ENCODE measurements around the gene GH1. TPM values are rescaled to one million over a fixed set of nuclear protein-coding genes. Genes with fewer than 3 reads are reported as not detected.

GH1 gene
- total and polyA plus RNA-seq, 7 donors: 0.25 TPM; not detected in 6

- no peaks in the 10 kb centered on the region for H3K4me1 ChIP-seq
- H3K27ac ChIP-seq: no peak overlapping the region
- H3K27me3 ChIP-seq: no peaks in the 10 kb centered on the region
- intact Hi-C loops (cut with DNase I): no loop called here
- 53 to 73% methylated on average over 6 of the region's 6 CpGs for WGBS, 2 donors
- no peaks in the 10 kb centered on the region for H3K9me3 ChIP-seq
- TF ChIP-seq POLR2AphosphoS5 (IDR thresholded peaks at IDR 0.05): no peak
- TF ChIP-seq EP300 (IDR thresholded peaks at IDR 0.05): no peak
- no peak for TF ChIP-seq POLR2A (IDR thresholded peaks at IDR 0.05)
- TF ChIP-seq CTCF (IDR thresholded peaks at IDR 0.05): no peak
- DNase-seq: no peak
- no peak overlapping the region for H3K4me3 ChIP-seq
- H3K36me3 ChIP-seq: no peaks in the 10 kb centered on the region
Measured at GRCh38 chr17:63945784-63946439, 27.3 kb upstream of the GH1 start.

- no peaks in the 10 kb centered on the region for H3K9me3 ChIP-seq
- no peaks in the 10 kb centered on the region for H3K27me3 ChIP-seq
- DNase-seq: no peak
- H3K4me1 ChIP-seq: no peaks in the 10 kb centered on the region
- TF ChIP-seq POLR2A (IDR thresholded peaks at IDR 0.05): no peak
- H3K27ac ChIP-seq: no peak overlapping the region
- intact Hi-C loops (cut with DNase I): no loop called here
- no peaks in the 10 kb centered on the region for H3K36me3 ChIP-seq
- WGBS, 2 donors: 87 to 91% methylated on average over 24 of the region's 24 CpGs
- H3K4me3 ChIP-seq: no peak overlapping the region
Measured at GRCh38 chr17:63944736-63945499, 26.3 kb upstream of the GH1 start.

GRCh38 chr17:63943745-63944144 is 25.1 kb upstream of the GH1 start:
- no peaks in the 10 kb centered on the region for H3K4me1 ChIP-seq
- H3K27ac ChIP-seq: no peak overlapping the region
- H3K4me3 ChIP-seq: no peak overlapping the region
- no peaks in the 10 kb centered on the region for H3K9me3 ChIP-seq
- WGBS, 2 donors: 81 to 82% methylated on average over 9 of the region's 9 CpGs
- intact Hi-C loops (cut with DNase I): no loop called here
- no peak for DNase-seq
- no peaks in the 10 kb centered on the region for H3K27me3 ChIP-seq
- no peaks in the 10 kb centered on the region for H3K36me3 ChIP-seq
- TF ChIP-seq EP300 (IDR thresholded peaks at IDR 0.05) (no peak), POLR2A (IDR thresholded peaks at IDR 0.05) (no peak), POLR2AphosphoS5 (IDR thresholded peaks at IDR 0.05) (no peak), CTCF (IDR thresholded peaks at IDR 0.05) (no peak)

- no peaks in the 10 kb centered on the region for H3K4me1 ChIP-seq
- TF ChIP-seq EP300 (IDR thresholded peaks at IDR 0.05) (no peak), CTCF (IDR thresholded peaks at IDR 0.05) (no peak), POLR2A (IDR thresholded peaks at IDR 0.05) (no peak), POLR2AphosphoS5 (IDR thresholded peaks at IDR 0.05) (no peak)
- no peaks in the 10 kb centered on the region for H3K36me3 ChIP-seq
- H3K9me3 ChIP-seq: no peaks in the 10 kb centered on the region
- no peak for DNase-seq
- 93 to 95% methylated on average over 21 of the region's 21 CpGs for WGBS, 2 donors
- no peak overlapping the region for H3K4me3 ChIP-seq
- no peak overlapping the region for H3K27ac ChIP-seq
- intact Hi-C loops (cut with DNase I): no loop called here
- H3K27me3 ChIP-seq: no peaks in the 10 kb centered on the region
Measured at GRCh38 chr17:63942309-63942985, 23.8 kb upstream of the GH1 start.

GRCh38 chr17:63941751-63942150 is 23.1 kb upstream of the GH1 start:
- H3K27ac ChIP-seq: no peak overlapping the region
- intact Hi-C loops (cut with DNase I): no loop called here
- no peaks in the 10 kb centered on the region for H3K27me3 ChIP-seq
- H3K4me3 ChIP-seq: no peak overlapping the region
- WGBS, 2 donors: 87 to 93% methylated on average over 23 of the region's 23 CpGs
- H3K4me1 ChIP-seq: no peaks in the 10 kb centered on the region
- TF ChIP-seq EP300 (IDR thresholded peaks at IDR 0.05): no peak
- TF ChIP-seq POLR2A (IDR thresholded peaks at IDR 0.05): no peak
- TF ChIP-seq CTCF (IDR thresholded peaks at IDR 0.05): no peak
- TF ChIP-seq POLR2AphosphoS5 (IDR thresholded peaks at IDR 0.05): no peak
- no peaks in the 10 kb centered on the region for H3K9me3 ChIP-seq
- no peak for DNase-seq
- no peaks in the 10 kb centered on the region for H3K36me3 ChIP-seq

Data from sigmoid colon (tissue), 7 donors.